Body of pancreas (tissue), 4 donors: ENCODE results near the gene MFSD11. TPM values are rescaled to one million over a fixed set of nuclear protein-coding genes. Genes with fewer than 3 reads are reported as not detected.
"Not testable (repeated sequence)": the region's sequence is repeated elsewhere in the genome, so short reads cannot be mapped to it uniquely, and the experiment has no call there.

Experiments used
- ATAC-seq: fragments of 150-250 bp; one replicate; pipeline ENCODE4 v1.9.1; 2016
- DNase-seq, 4 donors: peaks; one replicate each; pipeline ENCODE4 v3.0.0-alpha.2; 2019
- H3K27ac ChIP-seq, 4 donors: fragments of 200-600 bp; sonication (generic); 1 replicate in 3 of 4; 2 replicates in 1 of 4; pipeline versions ENCODE4 v1.5.1 to v1.6.1; 2016 to 2019; ENCODE audit warnings: mild to moderate bottlenecking in 1 of 4, mixed read lengths in 1 of 4, moderate library complexity in 1 of 4
- H3K27me3 ChIP-seq, 2 donors: fragments of 200-600 bp; sonication (generic); one replicate each; pipeline ENCODE4 v1.6.0; 2016; ENCODE audit warnings: mild to moderate bottlenecking in 1 of 2
- H3K36me3 ChIP-seq, 2 donors: fragments of 200-600 bp; sonication (generic); replicated peaks in 1 of 2; 2 replicates each; pipeline ENCODE4 v1.5.1; 2016; ENCODE audit warnings: low read depth in 2 of 2; ENCODE audit not compliant: insufficient read depth in 1 of 2
- H3K4me1 ChIP-seq: fragments of 200-600 bp; sonication (generic); one replicate; pipeline ENCODE4 v1.6.0; 2016
- H3K4me3 ChIP-seq, 2 donors: fragments of 200-600 bp; sonication (generic); 1 replicate in 1 of 2; 2 replicates in 1 of 2; pipeline ENCODE4 v1.5.1; 2016 to 2019
- H3K9me3 ChIP-seq, 3 donors: fragments of 200-600 bp; sonication (generic); 1 replicate in 2 of 3; 2 replicates in 1 of 3; pipeline ENCODE4 v1.5.1; 2016
- CTCF ChIP-seq, 7 experiments: fragments of 450-650 bp in 4 of 7; fragments of 200-600 bp in 3 of 7; sonication (generic) in 3 of 7; IDR thresholded peaks; one replicate each; pipeline ENCODE4 v1.5.1; 2016 to 2019; ENCODE audit warnings: antibody characterized with exemption in 7 of 7
- POLR2A ChIP-seq, 3 donors: fragments of 450-650 bp; IDR thresholded peaks; one replicate each; pipeline ENCODE4 v1.6.1; 2016; ENCODE audit warnings: antibody characterized with exemption in 3 of 3, mild to moderate bottlenecking in 2 of 3
- WGBS, 2 donors: methylation state at CpG; one replicate each; pipeline ENCODE4 v1.1.5; 2017; 5-methylcytosine and 5-hydroxymethylcytosine counted together
- intact Hi-C: fragments of 100-400 bp; cut with DNase I; formaldehyde crosslinking; loops from one replicate; pipeline ENCODE4 v1.15.1; 2023
- total RNA-seq, 2 donors: library from RNA; depleted of rRNA; stranded (reverse); fragments of >200 nt; gene quantifications; one replicate each; pipeline ENCODE4 v1.1.0, GENCODE V29; 2016

MFSD11 gene
- total RNA-seq, 2 donors from 2014 or later = 7.6 to 16.6 TPM

GRCh38 chr17:76726776-76727718 lies 10.9 kb upstream of the MFSD11 start, which contains the start of gene METTL23:
Gene METTL23, plus strand, starts transcription at chr17:76726839. Its CDS starts 2,872 bp downstream, at chr17:76729711.
- intact Hi-C loops = no loop called here
- no peak for TF ChIP-seq POLR2A (IDR thresholded peaks at IDR 0.05)
- TF ChIP-seq CTCF (IDR thresholded peaks at IDR 0.05) = peak; percentile 46 to 76 (median 64)

GRCh38 chr17:76727745-76728456 lies 10.0 kb upstream of the MFSD11 start:
- H3K27ac ChIP-seq = peak overlapping the region; percentile 96 to 100 (median 100)
- no peaks in the 10 kb centered on the region for H3K27me3 ChIP-seq
- intact Hi-C loops = no loop called here
- 58 to 64% methylated on average over 18 of the region's 18 CpGs for WGBS, 2 donors
- TF ChIP-seq POLR2A (IDR thresholded peaks at IDR 0.05) = no peak
- no peak for TF ChIP-seq CTCF (IDR thresholded peaks at IDR 0.05)
- H3K9me3 ChIP-seq = no peaks in the 10 kb centered on the region
- peak overlapping the region; percentile 78 to 90 for H3K4me3 ChIP-seq
- ATAC-seq (no peak), DNase-seq (peak in 2 of 4 donors; percentile 17 to 21)
- H3K36me3 ChIP-seq = peaks cover 0 to 14% of the 10 kb centered on the region in 2 donors
- H3K4me1 ChIP-seq = peaks cover 69% of the 10 kb centered on the region

More at GRCh38 chr17:76726776-76727718, 10.9 kb upstream of the MFSD11 start, which contains the start of gene METTL23:
- H3K9me3 ChIP-seq = no peaks in the 10 kb centered on the region
- H3K4me1 ChIP-seq = peaks cover 66% of the 10 kb centered on the region
- no peaks in the 10 kb centered on the region for H3K27me3 ChIP-seq
- peak within 1 kb of the TSS; percentile 78 to 90 for H3K4me3 ChIP-seq
- peak; percentile 86 to 89 (median 88) for DNase-seq
- 0 to 4% methylated on average over 12 to 65 of the region's 71 CpGs for WGBS, 2 donors
- peak; percentile 59 for ATAC-seq
- H3K27ac ChIP-seq = peak within 1 kb of the TSS; percentile 96 to 100 (median 100)
- peaks cover 0 to 15% of the 10 kb centered on the region in 2 donors for H3K36me3 ChIP-seq

GRCh38 chr17:76731800-76732733 lies 5.9 kb upstream of the MFSD11 start:
- 88 to 90% methylated on average over 13 of the region's 13 CpGs for WGBS, 2 donors
- H3K27me3 ChIP-seq, DNase-seq, H3K4me3 ChIP-seq, intact Hi-C loops, H3K27ac ChIP-seq, ATAC-seq, H3K9me3 ChIP-seq: not testable (repeated sequence)
- peaks cover 0 to 22% of the 10 kb centered on the region in 2 donors for H3K36me3 ChIP-seq
- H3K4me1 ChIP-seq = peaks cover 70% of the 10 kb centered on the region

- Histone ChIP-seq H3K9me3 (no peaks in the 10 kb centered on the region), H3K4me1 (peaks cover 62% of the 10 kb centered on the region), H3K4me3 (no peak overlapping the region), H3K27me3 (no peaks in the 10 kb centered on the region), H3K27ac (peak overlapping the region in 1 of 4 donors; percentile 7), H3K36me3 (peaks cover 0 to 22% of the 10 kb centered on the region in 2 donors)
- DNase-seq (no peak), ATAC-seq (no peak)
- TF ChIP-seq CTCF (IDR thresholded peaks at IDR 0.05) = no peak
- TF ChIP-seq POLR2A (IDR thresholded peaks at IDR 0.05) = peak in 1 of 3 donors; percentile 13
- intact Hi-C loops = no loop called here
- WGBS, 2 donors = 68 to 71% methylated on average over 3 of the region's 3 CpGs
Observed at GRCh38 chr17:76732734-76733617, 4.9 kb upstream of the MFSD11 start.
